CD4-positive, alpha-beta T cell treated with Interleukin-17A for 1 hour (primary cell): Measurements from ENCODE around the gene TPTE2.
"Not testable (repeated sequence)": the region's sequence is repeated elsewhere in the genome, so short reads cannot be mapped to it uniquely, and the experiment has no call there.

Experiments
- DNase-seq: peaks from one replicate; pipeline ENCODE4 v3.0.0-alpha.2; 2020

Gene TPTE2

GRCh38 chr13:19561127-19561582 lies at the start of gene TPTE2:
TSS of gene TPTE2 (minus strand) at chr13:19561532. CDS start at chr13:19503234, 58,298 bp downstream.
- not testable (repeated sequence) for DNase-seq

- DNase-seq = no peak
Measured at GRCh38 chr13:19607523-19608078, 46.3 kb upstream of the TPTE2 start.

- no peak for DNase-seq
Measured at GRCh38 chr13:19606737-19607136, 45.4 kb upstream of the TPTE2 start.

- DNase-seq = no peak
Measured at GRCh38 chr13:19606152-19606551, 44.8 kb upstream of the TPTE2 start.

GRCh38 chr13:19605161-19605955 lies 44.0 kb upstream of the TPTE2 start:
- DNase-seq = no peak

- DNase-seq = no peak
Measured at GRCh38 chr13:19604306-19604705, 43.0 kb upstream of the TPTE2 start.

GRCh38 chr13:19601749-19602725 lies 40.7 kb upstream of the TPTE2 start:
- DNase-seq = peak; percentile 9

GRCh38 chr13:19597523-19597922 lies 36.2 kb upstream of the TPTE2 start:
- no peak for DNase-seq

- DNase-seq = no peak
Measured at GRCh38 chr13:19596960-19597361, 35.6 kb upstream of the TPTE2 start.

GRCh38 chr13:19596086-19596485 lies 34.8 kb upstream of the TPTE2 start:
- no peak for DNase-seq

- no peak for DNase-seq
Measured at GRCh38 chr13:19592657-19593180, 31.4 kb upstream of the TPTE2 start.

- DNase-seq = no peak
Measured at GRCh38 chr13:19591864-19592263, 30.5 kb upstream of the TPTE2 start.

- DNase-seq = no peak
Measured at GRCh38 chr13:19590423-19590822, 29.1 kb upstream of the TPTE2 start.

- DNase-seq = no peak
Measured at GRCh38 chr13:19589312-19589711, 28.0 kb upstream of the TPTE2 start.

- DNase-seq = peak; percentile 60
Measured at GRCh38 chr13:19587635-19588300, 26.4 kb upstream of the TPTE2 start.

- peak; percentile 81 for DNase-seq
Measured at GRCh38 chr13:19586904-19587634, 25.7 kb upstream of the TPTE2 start.

GRCh38 chr13:19581675-19582074 lies 20.3 kb upstream of the TPTE2 start:
- DNase-seq = no peak

GRCh38 chr13:19575230-19575629 lies 13.9 kb upstream of the TPTE2 start:
- no peak for DNase-seq

GRCh38 chr13:19573120-19573716 lies 11.9 kb upstream of the TPTE2 start:
- no peak for DNase-seq

GRCh38 chr13:19572280-19572679 lies 10.9 kb upstream of the TPTE2 start:
- DNase-seq = no peak

- no peak for DNase-seq
Measured at GRCh38 chr13:19567820-19568534, 6.6 kb upstream of the TPTE2 start.
